ENCODE measurements around the gene NGDN. TPM values are rescaled to one million over a fixed set of nuclear protein-coding genes. Genes with fewer than 3 reads are reported as not detected.

Gene NGDN
- total and polyA plus RNA-seq, 2 of the 4 experiments (the other 2 are of a cell fraction), result 48.1 to 49.8 TPM

DNA sequence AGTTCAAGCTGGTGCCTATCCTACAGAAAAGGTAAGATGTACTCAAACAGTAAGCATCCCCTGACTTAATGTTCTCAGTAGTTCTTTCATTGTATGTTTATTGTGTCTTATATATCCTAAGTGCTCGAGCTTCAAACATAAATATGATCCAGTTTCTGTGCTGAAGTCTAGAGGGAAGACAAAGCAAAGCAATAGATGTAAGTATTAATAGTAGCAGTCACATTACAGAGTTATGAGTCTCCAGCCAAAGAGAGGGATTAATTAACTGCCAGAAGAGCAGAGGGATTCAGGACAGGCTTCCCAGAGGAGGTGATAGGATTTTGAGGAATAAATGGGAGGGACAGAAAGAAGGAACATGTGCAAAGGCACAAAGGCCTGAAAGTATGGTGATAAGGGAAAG lies 1.4 kb downstream of the NGDN start:
- Histone ChIP-seq H3K9me3 (ENCODE audit: control insufficient read depth, insufficient read depth, low read length) (no peaks in the 10 kb centered on the region), H3K56ac (ENCODE audit: extremely low read depth, insufficient read depth, low read length) (no peak overlapping the region), H3K14ac (replicated peaks; ENCODE audit: low read depth, low read length) (no peak overlapping the region), H2BK5ac (ENCODE audit: low read depth, low read length, poor library complexity, severe bottlenecking) (no peak overlapping the region), H2BK120ac (ENCODE audit: low read depth, low read length) (no peak overlapping the region), H2AFZ (replicated peaks; ENCODE audit: low read length, poor library complexity) (no peak overlapping the region), H4K5ac (ENCODE audit: low read depth, low read length) (no peak overlapping the region), H4K8ac (ENCODE audit: low read depth in 2 of 2, low read length in 2 of 2) (no peak overlapping the region), H3K9me1 (ENCODE audit: insufficient read depth, low read length) (peaks cover 3% of the 10 kb centered on the region; the same call in 1 of the 2 replicates), H2AK9ac (replicated peaks; ENCODE audit: low read depth, low read length, poor library complexity) (no peak overlapping the region), H3K27ac (ENCODE audit: insufficient read depth, low read length) (no peak overlapping the region), H3K23ac (ENCODE audit: low read depth, low read length) (no peak overlapping the region), H2BK20ac (ENCODE audit: low read depth, low read length) (no peak overlapping the region), H2BK15ac (ENCODE audit: low read depth, low read length) (no peak overlapping the region), H3K4me3 (ENCODE audit: insufficient read depth, low read depth, low read length) (no peak overlapping the region), H3K27me3 (ENCODE audit: control insufficient read depth, insufficient read depth, low read length) (no peaks in the 10 kb centered on the region), H3K9ac (ENCODE audit: low read depth, low read length) (no peak overlapping the region), H4K20me1 (ENCODE audit: insufficient read depth, low read length) (no peaks in the 10 kb centered on the region), H3K79me1 (ENCODE audit: low read depth in 1 of 2, low read length in 2 of 2) (peaks cover 12 to 19% of the 10 kb centered on the region in 2 experiments), H4K91ac (ENCODE audit: insufficient read depth, low read depth, low read length) (no peak overlapping the region), H3K36me3 (ENCODE audit: control insufficient read depth, insufficient read depth, low read length) (peaks cover 12% of the 10 kb centered on the region), H3K4me2 (ENCODE audit: low read depth, low read length) (no peak overlapping the region), H3K4me1 (ENCODE audit: control insufficient read depth, insufficient read depth, low read length) (no peaks in the 10 kb centered on the region), H3K18ac (ENCODE audit: low read depth, low read length) (no peak overlapping the region), H3K4ac (ENCODE audit: low read depth, low read length) (no peak overlapping the region), H2AK5ac (ENCODE audit: low read depth, low read length) (no peak overlapping the region)
- CTCF ChIA-PET, result no interaction called here
- dilution Hi-C loops (cut with HindIII; ENCODE audit: low sequenced_read_pairs, unreplicated experiment), result no loop called here
- POLR2A ChIA-PET (ENCODE audit: unreplicated experiment), result no interaction called here
- no TSS peak for BruUV-seq (replicated peaks)
- ATAC-seq (ENCODE audit: low read depth), result no peak
- intact Hi-C loops (cut with micrococcal nuclease), result loop anchor here (10.0 kb wide), 1 partner anchor 464 kb away; no protein-coding TSS in a partner anchor
- WGBS, 2 experiments (ENCODE audit: extremely low coverage in 2 of 2, insufficient read length in 1 of 2), result no CpG with 5 or more reads among the region's 1 CpG
- TF ChIP-seq POLR2A (IDR thresholded peaks at IDR 0.05; ENCODE audit: low read depth, low read length), result no peak
- no peak for DNase-seq
- in situ Hi-C loops (cut with MboI; ENCODE audit: low sequenced_read_pairs), result no loop called here

All from IMR-90 (cell line).